PFSK-1 (cell line): ENCODE data around the gene TNFSF13.

Experiments
- FOXP2 ChIP-seq: optimal IDR thresholded peaks from 2 replicates; pipeline ENCODE3; 2011; ENCODE audit warnings: borderline replicate concordance, control low read depth, inconsistent platforms; ENCODE audit not compliant: insufficient read depth; ENCODE audit errors: extremely low read length, extremely low read depth
- POLR2AphosphoS5 ChIP-seq: IDR thresholded peaks from 2 replicates; pipeline ENCODE4 v1.6.1; 2012; ENCODE audit warnings: low read depth, mild to moderate bottlenecking, control low read depth, low read length, moderate library complexity
- SIN3A ChIP-seq: IDR thresholded peaks from 2 replicates; pipeline ENCODE4 v1.6.1; 2012; ENCODE audit warnings: mild to moderate bottlenecking, low read length, moderate library complexity, borderline replicate concordance; ENCODE audit not compliant: insufficient read depth
- TAF1 ChIP-seq: IDR thresholded peaks from 2 replicates; pipeline ENCODE4 v1.6.1; 2012; ENCODE audit warnings: low read length, control low read depth, borderline replicate concordance; ENCODE audit not compliant: insufficient read depth
- TF ChIP-seq, protein P1 (sequence below), 2 experiments: IDR thresholded peaks; 2 replicates each; pipeline versions ENCODE4 v1.6.1 to v1.8.0; 2011 to 2012; ENCODE audit warnings: low read depth in 2 of 2, low read length in 2 of 2, control low read depth in 1 of 2, inconsistent platforms in 1 of 2, mild to moderate bottlenecking in 1 of 2, moderate library complexity in 1 of 2; ENCODE audit not compliant: insufficient read depth in 1 of 2

Gene TNFSF13

GRCh38 chr17:7569571-7569970, 11.0 kb downstream of the TNFSF13 start:
- TF ChIP-seq POLR2AphosphoS5 (no peak), SIN3A (no peak)

DNA sequence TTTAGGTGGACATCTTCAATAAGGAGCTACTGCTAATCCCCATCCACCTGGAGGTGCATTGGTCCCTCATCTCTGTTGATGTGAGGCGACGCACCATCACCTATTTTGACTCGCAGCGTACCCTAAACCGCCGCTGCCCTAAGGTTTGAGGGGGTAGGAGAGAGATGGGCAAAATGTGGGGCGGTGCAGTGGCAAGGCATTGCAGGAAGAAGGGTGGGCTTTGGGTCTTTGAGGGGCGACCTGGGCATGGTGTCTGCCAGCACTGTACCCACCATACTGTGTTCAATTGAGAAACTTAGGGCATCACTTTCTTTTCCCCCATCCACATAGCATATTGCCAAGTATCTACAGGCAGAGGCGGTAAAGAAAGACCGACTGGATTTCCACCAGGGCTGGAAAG, 11.8 kb downstream of the TNFSF13 start:
- TF ChIP-seq FOXP2, result no peak
- TF ChIP-seq POLR2AphosphoS5, result no peak
- TF ChIP-seq, protein P1, sequence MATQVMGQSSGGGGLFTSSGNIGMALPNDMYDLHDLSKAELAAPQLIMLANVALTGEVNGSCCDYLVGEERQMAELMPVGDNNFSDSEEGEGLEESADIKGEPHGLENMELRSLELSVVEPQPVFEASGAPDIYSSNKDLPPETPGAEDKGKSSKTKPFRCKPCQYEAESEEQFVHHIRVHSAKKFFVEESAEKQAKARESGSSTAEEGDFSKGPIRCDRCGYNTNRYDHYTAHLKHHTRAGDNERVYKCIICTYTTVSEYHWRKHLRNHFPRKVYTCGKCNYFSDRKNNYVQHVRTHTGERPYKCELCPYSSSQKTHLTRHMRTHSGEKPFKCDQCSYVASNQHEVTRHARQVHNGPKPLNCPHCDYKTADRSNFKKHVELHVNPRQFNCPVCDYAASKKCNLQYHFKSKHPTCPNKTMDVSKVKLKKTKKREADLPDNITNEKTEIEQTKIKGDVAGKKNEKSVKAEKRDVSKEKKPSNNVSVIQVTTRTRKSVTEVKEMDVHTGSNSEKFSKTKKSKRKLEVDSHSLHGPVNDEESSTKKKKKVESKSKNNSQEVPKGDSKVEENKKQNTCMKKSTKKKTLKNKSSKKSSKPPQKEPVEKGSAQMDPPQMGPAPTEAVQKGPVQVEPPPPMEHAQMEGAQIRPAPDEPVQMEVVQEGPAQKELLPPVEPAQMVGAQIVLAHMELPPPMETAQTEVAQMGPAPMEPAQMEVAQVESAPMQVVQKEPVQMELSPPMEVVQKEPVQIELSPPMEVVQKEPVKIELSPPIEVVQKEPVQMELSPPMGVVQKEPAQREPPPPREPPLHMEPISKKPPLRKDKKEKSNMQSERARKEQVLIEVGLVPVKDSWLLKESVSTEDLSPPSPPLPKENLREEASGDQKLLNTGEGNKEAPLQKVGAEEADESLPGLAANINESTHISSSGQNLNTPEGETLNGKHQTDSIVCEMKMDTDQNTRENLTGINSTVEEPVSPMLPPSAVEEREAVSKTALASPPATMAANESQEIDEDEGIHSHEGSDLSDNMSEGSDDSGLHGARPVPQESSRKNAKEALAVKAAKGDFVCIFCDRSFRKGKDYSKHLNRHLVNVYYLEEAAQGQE (IDR thresholded peaks at IDR 0.05; ENCODE audit: insufficient read depth in 1 of 2, low read depth in 2 of 2, low read length in 2 of 2), result no peak
- TF ChIP-seq SIN3A, result no peak
- TF ChIP-seq TAF1, result no peak

GRCh38 chr17:7572338-7572587, 13.7 kb downstream of the TNFSF13 start:
- TF ChIP-seq SIN3A, result no peak
- peak; percentile 69 for TF ChIP-seq FOXP2

DNA sequence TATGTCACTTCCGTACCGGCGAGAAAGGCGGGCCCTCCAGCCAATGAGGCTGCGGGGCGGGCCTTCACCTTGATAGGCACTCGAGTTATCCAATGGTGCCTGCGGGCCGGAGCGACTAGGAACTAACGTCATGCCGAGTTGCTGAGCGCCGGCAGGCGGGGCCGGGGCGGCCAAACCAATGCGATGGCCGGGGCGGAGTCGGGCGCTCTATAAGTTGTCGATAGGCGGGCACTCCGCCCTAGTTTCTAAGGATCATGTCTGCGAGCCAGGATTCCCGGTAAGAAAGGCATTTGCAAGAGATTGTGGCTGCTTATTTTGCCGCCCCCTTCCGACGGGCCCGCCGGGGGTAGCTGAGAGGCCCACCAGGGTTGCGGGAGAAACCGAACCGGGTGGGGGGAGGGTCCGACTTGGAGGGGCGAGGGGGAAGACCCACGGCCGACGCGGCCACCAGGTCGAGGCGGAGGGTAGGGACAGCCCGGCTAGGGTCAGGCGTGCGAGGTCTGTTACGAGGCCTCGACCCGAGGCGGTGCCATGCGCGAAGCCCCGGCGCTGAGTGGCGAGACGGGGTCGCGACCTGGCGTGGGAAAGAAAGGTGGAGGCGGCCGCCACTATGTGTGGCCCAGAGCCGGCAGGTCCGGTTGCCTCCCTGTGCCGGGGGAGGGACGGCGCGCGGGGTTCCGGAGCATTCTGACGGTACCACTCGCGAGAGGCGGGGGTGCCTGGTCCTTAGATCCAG, 14.2 kb downstream of the TNFSF13 start:
- TF ChIP-seq TAF1 (peak; percentile 93), POLR2AphosphoS5 (peak; percentile 99), SIN3A (peak; percentile 91), FOXP2 (no peak)
- TF ChIP-seq, protein P1 (IDR thresholded peaks at IDR 0.05; ENCODE audit: insufficient read depth in 1 of 2, low read depth in 2 of 2, low read length in 2 of 2), result peak in 1 of 2 experiments; percentile 58; a peak in 2 of 4 replicates

DNA sequence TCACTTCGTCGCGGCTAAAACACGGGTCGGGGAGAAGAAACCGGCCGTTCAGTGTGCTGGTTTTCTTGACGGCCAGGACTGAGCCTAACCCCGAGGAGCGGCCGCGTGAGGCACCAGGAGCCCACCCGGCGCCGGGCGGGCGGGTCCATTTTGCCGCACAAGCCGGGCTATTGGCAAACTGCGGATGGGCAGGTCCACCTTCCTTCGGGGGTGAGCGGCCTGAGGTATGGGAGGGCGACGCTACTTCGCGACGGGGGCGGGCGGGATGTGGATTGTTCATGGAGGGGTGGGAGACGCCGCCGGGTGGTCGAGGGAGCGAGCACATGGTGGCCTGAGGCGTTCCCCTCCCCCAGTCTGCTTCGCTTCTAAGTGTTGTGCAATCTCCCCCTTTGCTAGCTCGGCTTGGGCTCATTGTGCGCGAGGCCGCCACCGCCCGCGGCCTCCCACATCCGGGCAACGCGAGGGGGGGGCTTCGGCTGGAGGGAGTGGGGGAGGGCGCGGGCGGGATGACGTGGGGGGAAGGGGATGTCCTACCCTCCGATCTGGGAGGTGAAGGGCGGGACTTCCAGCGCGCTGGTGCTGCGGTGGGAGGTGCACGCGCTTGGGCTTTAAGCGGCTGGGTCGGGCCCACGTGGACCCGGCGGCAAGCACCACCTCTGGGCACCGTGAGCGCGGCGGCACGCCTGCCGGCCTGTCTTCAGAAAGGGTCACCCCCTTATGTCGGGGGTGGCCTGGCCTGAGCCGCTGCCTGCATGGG, 15.0 kb downstream of the TNFSF13 start:
- TF ChIP-seq SIN3A (peak; percentile 96; the same call in 1 of the 2 replicates), TAF1 (peak; percentile 85), POLR2AphosphoS5 (peak; percentile 73), FOXP2 (peak; percentile 91)
- TF ChIP-seq, protein P1 (IDR thresholded peaks at IDR 0.05; ENCODE audit: insufficient read depth in 1 of 2, low read depth in 2 of 2, low read length in 2 of 2), result peak in 1 of 2 experiments; percentile 76; a peak in 2 of 4 replicates

- TF ChIP-seq TAF1 (no peak), POLR2AphosphoS5 (peak; percentile 22)
Measured at GRCh38 chr17:7574176-7574953, 15.8 kb downstream of the TNFSF13 start.
